ENCODE measurements around the gene OTOL1. TPM values are rescaled to one million over a fixed set of nuclear protein-coding genes. Genes with fewer than 3 reads are reported as not detected.
A peak's percentile ranks its signal among the peaks of the same experiment; 100 is the strongest.

Gene OTOL1
- total RNA-seq, 1 experiment from 2014 or later: not detected

DNA sequence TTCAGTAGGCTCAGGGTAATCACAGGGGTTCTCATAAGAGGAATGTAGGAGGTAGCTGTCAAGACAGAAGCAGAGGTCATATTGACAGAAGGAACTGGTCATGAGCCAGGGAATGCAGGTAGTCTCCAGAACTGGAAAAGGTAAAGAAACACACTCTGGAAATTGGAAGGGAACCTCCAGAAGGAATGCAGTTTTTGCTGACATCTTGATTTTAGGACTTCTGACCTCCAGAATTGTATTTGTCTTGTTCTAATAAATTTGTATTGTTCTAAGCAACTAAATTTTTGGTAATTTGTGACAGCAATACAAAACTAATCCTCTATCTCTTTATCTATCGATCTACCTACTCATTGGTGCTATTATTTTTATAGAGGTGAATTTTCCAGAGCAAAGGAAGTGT is 49.2 kb downstream of the OTOL1 start:
- DNase-seq (ENCODE audit: low read depth): no peak

DNA sequence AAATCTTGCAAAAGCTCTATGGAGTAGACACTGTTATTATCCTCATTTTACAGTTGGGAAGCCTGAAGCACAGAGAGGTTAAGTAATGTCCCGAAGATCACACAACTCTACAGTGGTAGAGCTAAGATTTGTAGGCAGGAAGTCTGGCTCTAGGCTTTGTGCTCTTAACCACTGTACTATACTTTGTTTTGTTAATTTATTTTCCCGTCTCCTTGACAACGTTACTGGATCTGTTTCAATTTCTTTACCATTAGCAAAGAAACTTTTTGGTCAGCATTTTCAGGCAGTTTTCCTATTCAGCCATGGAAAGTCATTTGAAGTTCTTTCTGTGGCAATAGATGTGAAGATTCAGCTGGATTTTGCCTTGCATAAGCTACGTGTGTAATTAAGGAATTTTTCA is 51.7 kb downstream of the OTOL1 start:
- DNase-seq (ENCODE audit: low read depth): peak; percentile 16

DNA sequence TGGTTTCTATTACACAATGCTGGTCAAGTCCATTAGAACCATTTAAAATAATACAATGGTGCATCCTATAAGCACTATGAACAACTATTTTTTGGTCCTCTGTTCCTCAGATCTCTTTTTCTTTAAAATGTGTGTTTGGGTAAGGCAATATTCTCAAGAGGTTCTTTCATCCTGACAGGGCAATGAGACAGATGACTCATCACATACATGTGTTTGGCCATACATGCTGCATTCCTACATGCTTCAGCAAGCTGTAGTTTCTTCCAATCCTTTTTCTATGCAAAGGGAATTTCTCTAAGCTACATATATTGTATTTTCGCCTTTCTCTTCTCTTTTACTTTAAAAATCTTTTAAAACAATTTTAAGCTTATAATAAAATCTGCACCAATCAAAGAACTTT is 52.7 kb downstream of the OTOL1 start:
- DNase-seq (ENCODE audit: low read depth): no peak

DNA sequence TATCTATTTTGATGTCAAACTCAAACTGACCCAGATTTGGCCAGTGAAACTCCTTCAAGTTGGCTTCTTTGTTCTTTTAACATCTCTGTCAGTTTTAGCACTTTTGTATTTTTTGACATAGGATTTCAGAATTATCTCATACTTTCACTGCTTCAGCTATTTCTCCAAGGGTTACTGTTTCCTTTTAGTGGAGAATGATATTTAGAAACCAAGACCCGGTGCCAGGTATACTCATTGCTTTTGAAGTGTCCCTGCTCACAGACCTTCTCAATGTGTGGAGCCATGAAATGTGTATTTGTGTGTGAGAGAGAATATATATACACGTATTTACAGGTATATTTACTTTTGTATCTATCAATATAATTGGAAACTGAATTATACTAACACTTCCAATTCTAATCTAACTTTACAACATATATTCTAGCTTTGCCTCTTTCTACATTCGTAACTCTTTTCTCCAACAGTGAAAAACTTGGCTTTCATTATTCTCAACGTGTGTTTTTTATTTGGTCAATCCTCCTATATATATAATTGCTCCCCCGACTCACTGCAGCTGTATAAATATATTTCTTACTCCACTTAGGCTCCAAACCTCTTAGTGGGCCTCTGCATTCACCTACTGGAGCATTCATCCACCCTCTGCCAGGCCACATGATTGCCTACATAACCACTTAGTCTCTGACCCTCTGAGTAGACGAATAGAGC is 54.0 kb downstream of the OTOL1 start:
- no peak for DNase-seq (ENCODE audit: low read depth)

DNA sequence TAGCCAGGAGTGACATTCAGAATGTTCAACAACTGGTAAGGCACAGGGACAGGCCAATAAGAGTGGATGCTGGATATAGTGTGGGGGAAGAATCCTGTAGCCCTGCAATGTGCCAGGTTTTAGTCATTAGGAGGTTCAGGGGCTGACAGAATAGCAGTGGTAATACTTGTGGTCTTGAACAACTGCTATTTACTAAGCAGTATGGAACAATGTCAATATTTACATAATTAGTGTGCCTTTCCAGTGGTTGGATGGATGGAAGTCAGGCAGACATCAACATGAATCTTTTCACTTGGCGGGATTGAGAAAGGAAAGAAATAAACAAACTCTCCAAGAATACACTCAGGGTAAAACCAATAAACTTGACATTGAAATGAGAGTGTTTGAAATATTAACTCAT is 55.1 kb downstream of the OTOL1 start:
- DNase-seq (ENCODE audit: low read depth): no peak

DNA sequence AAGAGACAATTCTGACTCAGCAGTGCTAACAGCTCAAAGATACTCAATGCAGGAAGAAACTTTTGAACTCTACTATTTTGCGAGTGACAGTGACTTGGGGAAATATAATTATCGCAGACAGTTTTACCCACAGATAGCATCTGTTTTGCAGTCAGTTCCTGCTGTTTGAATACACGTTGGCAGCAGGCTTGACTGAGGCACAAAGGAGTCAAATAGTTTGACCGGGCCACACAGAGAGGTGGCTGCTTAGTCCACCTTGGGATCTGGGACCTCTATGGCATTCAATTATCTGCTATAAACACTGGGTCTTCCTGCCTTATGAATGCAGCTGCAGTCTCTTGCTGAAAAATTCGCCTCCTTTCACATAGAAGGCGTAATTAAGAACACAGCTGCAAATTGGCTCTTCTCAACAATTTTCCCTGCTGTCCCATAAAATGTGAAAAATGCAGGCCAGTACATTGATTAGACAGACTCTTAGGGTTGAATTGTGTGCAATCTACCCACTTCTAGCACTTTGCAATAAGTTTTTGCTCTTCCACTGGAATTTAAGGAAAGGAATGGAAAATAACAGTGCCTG is 56.5 kb downstream of the OTOL1 start:
- DNase-seq (ENCODE audit: low read depth): no peak

Other genes starting within 250 kb of the OTOL1 start
- not detected in 2 replicates for gene SPTSSB, start 125.3 kb upstream of the OTOL1 start, total RNA-seq (2014; rRNA removed; shearing (Covaris generic))

Data from M059J (cell line).